HEK293 (cell line): ENCODE measurements around the gene SMAD7.

Experiments used
- CTCF ChIA-PET: fragments of 350-600 bp; formaldehyde crosslinking; extraction: SDS; loops from one replicate; lab custom pipeline; 2021; ENCODE audit warnings: antibody characterized with exemption; lab: Yijun Ruan, JAX
- POLR2A ChIA-PET: fragments of 300-600 bp; formaldehyde crosslinking; extraction: SDS; loops from one replicate; lab custom pipeline; 2020; ENCODE audit warnings: antibody characterized with exemption, inconsistent platforms; lab: Yijun Ruan, JAX
- H3K27ac ChIP-seq: fragments of 200-500 bp; sonication (Bioruptor generic); 2 replicates; pipeline ENCODE4 v1.5.1; 2014; ENCODE audit warnings: low read depth, low read length, control low read depth, inconsistent platforms; ENCODE audit errors: extremely low read depth
- H3K36me3 ChIP-seq, 2 experiments: fragments of 200-500 bp in 1 of 2; sonication (Bioruptor generic) in 1 of 2; 1 replicate in 1 of 2; 2 replicates in 1 of 2; pipeline ENCODE4 v1.5.1; 2014 to 2017; ENCODE audit warnings: inconsistent platforms in 2 of 2, low read length in 2 of 2; ENCODE audit not compliant: control insufficient read depth in 2 of 2, insufficient read depth in 1 of 2
- H3K4me1 ChIP-seq: fragments of 200-500 bp; sonication (Bioruptor generic); 2 replicates; pipeline ENCODE4 v1.5.1; 2014; ENCODE audit warnings: mild to moderate bottlenecking, low read length, inconsistent platforms; ENCODE audit not compliant: control insufficient read depth, insufficient read depth
- H3K4me3 ChIP-seq: 2 replicates; pipeline ENCODE4 v1.5.1; 2011; ENCODE audit warnings: low read depth, mild to moderate bottlenecking, control low read depth, low read length, moderate library complexity
- H3K9me3 ChIP-seq: fragments of 200-500 bp; sonication (Bioruptor generic); 2 replicates; pipeline ENCODE4 v1.5.1; 2014; ENCODE audit warnings: low read depth, low read length, inconsistent platforms; ENCODE audit not compliant: control insufficient read depth, insufficient read depth
- BCL11B ChIP-seq: fragments of 450-650 bp; formaldehyde crosslinking; IDR thresholded peaks from 2 replicates; pipeline ENCODE4 v1.5.1; 2016; ENCODE audit warnings: low read depth, missing biosample characterization, missing genetic modification characterization
- OVOL3 ChIP-seq: fragments of 450-650 bp; formaldehyde crosslinking; IDR thresholded peaks from 2 replicates; pipeline ENCODE4 v1.5.1; 2016; ENCODE audit warnings: missing biosample characterization, missing genetic modification characterization
- PRDM1 ChIP-seq: fragments of 450-650 bp; formaldehyde crosslinking; IDR thresholded peaks from 2 replicates; pipeline ENCODE4; 2016; ENCODE audit warnings: missing biosample characterization, missing genetic modification characterization
- ZBTB20 ChIP-seq: fragments of 450-650 bp; formaldehyde crosslinking; IDR thresholded peaks from 2 replicates; pipeline ENCODE4 v1.5.1; 2016; ENCODE audit warnings: missing biosample characterization, missing genetic modification characterization
- ZFP37 ChIP-seq: fragments of 450-650 bp; formaldehyde crosslinking; IDR thresholded peaks from 2 replicates; pipeline ENCODE4 v1.5.1; 2016; ENCODE audit warnings: missing biosample characterization, missing genetic modification characterization
- ZIC2 ChIP-seq: fragments of 450-650 bp; formaldehyde crosslinking; IDR thresholded peaks from 2 replicates; pipeline ENCODE4 v1.5.1; 2016; ENCODE audit warnings: missing biosample characterization, missing genetic modification characterization
- ZNF138 ChIP-seq: fragments of 450-650 bp; formaldehyde crosslinking; IDR thresholded peaks from 2 replicates; pipeline ENCODE4 v1.5.1; 2016; ENCODE audit warnings: missing biosample characterization, missing genetic modification characterization, borderline replicate concordance
- ZNF155 ChIP-seq: fragments of 450-650 bp; formaldehyde crosslinking; IDR thresholded peaks from 2 replicates; pipeline ENCODE4 v1.5.1; 2016; ENCODE audit warnings: missing biosample characterization, missing genetic modification characterization
- ZNF239 ChIP-seq: fragments of 450-650 bp; formaldehyde crosslinking; IDR thresholded peaks from 2 replicates; pipeline ENCODE4 v1.5.1; 2016; ENCODE audit warnings: missing biosample characterization, missing genetic modification characterization
- ZNF501 ChIP-seq: fragments of 450-650 bp; formaldehyde crosslinking; IDR thresholded peaks from 2 replicates; pipeline ENCODE4 v1.5.1; 2016; ENCODE audit warnings: missing biosample characterization, missing genetic modification characterization
- ZNF529 ChIP-seq: fragments of 450-650 bp; formaldehyde crosslinking; IDR thresholded peaks from 2 replicates; pipeline ENCODE4 v1.5.1; 2017; ENCODE audit warnings: missing genetic modification characterization, missing biosample characterization; ENCODE audit not compliant: insufficient replicate concordance
- ZNF600 ChIP-seq: fragments of 450-650 bp; formaldehyde crosslinking; IDR thresholded peaks from 2 replicates; pipeline ENCODE4 v1.5.1; 2016; ENCODE audit warnings: missing biosample characterization, missing genetic modification characterization
- ZNF654 ChIP-seq: fragments of 450-650 bp; formaldehyde crosslinking; IDR thresholded peaks from 2 replicates; pipeline ENCODE4 v1.5.1; 2016; ENCODE audit warnings: low read depth, missing biosample characterization, missing genetic modification characterization
- ZNF660 ChIP-seq: fragments of 450-650 bp; IDR thresholded peaks from 2 replicates; pipeline ENCODE4 v1.5.1; 2018; ENCODE audit warnings: missing biosample characterization, mild to moderate bottlenecking, missing genetic modification characterization
- ZNF664 ChIP-seq: fragments of 450-650 bp; formaldehyde crosslinking; IDR thresholded peaks from 2 replicates; pipeline ENCODE4 v1.5.1; 2016; ENCODE audit warnings: missing biosample characterization, missing genetic modification characterization
- ZXDB ChIP-seq: fragments of 450-650 bp; formaldehyde crosslinking; IDR thresholded peaks from 2 replicates; pipeline ENCODE4 v1.5.1; 2016; ENCODE audit warnings: missing biosample characterization, missing genetic modification characterization
- TF ChIP-seq, protein P1 (sequence below): fragments of 450-650 bp; formaldehyde crosslinking; IDR thresholded peaks from 2 replicates; pipeline ENCODE4 v1.5.1; 2016; ENCODE audit warnings: missing biosample characterization, missing genetic modification characterization, borderline replicate concordance
- TF ChIP-seq, protein P2 (sequence below): fragments of 450-650 bp; formaldehyde crosslinking; IDR thresholded peaks from 2 replicates; pipeline ENCODE4 v1.5.1; 2016; ENCODE audit warnings: missing biosample characterization, missing genetic modification characterization
- TF ChIP-seq, protein P3 (sequence below): fragments of 450-650 bp; formaldehyde crosslinking; IDR thresholded peaks from 2 replicates; pipeline ENCODE4 v1.5.1; 2016; ENCODE audit warnings: missing biosample characterization, missing genetic modification characterization
- TF ChIP-seq, protein P4 (sequence below): fragments of 450-650 bp; formaldehyde crosslinking; IDR thresholded peaks from 2 replicates; pipeline ENCODE4 v1.5.1; 2017; ENCODE audit warnings: missing biosample characterization, mild to moderate bottlenecking, missing genetic modification characterization, moderate library complexity
- TF ChIP-seq, protein P5 (sequence below): fragments of 450-650 bp; formaldehyde crosslinking; IDR thresholded peaks from 2 replicates; pipeline ENCODE4; 2016; ENCODE audit warnings: missing biosample characterization, missing genetic modification characterization
- TF ChIP-seq, protein P6 (sequence below): fragments of 450-650 bp; formaldehyde crosslinking; IDR thresholded peaks from 2 replicates; pipeline ENCODE4 v1.5.1; 2017; ENCODE audit warnings: missing biosample characterization, missing genetic modification characterization

The SMAD7 gene

DNA sequence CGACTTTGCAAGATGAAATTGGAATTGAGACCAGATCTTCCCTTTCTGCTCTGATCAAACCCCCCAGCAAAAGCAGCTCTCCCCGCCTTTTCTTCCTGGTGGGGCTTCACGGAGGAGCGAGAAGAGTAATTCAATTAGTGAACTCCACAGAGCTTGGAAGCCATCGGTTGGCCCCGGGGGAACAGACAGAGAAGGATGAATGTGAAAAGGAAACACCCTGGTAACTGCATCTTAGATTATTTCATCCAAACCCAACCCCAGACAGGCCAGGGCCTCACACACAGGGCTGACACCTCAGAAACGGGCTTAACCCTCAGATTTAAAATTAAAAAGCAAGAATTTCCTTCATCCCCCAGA is 18.3 kb downstream of the SMAD7 start:
- no peak overlapping the region for H3K4me3 ChIP-seq
- no peaks in the 10 kb centered on the region for H3K9me3 ChIP-seq
- TF ChIP-seq ZNF664 (tag by site-specific recombination) (no peak), OVOL3 (tag by site-specific recombination) (0 out of 2 replicates have a peak, but pooled peaks have one; percentile 7), ZNF654 (tag by site-specific recombination) (no peak), ZXDB (tag by site-specific recombination) (no peak), ZNF239 (tag by site-specific recombination) (no peak), ZNF600 (tag by site-specific recombination) (no peak), ZBTB20 (peak; percentile 30; the same call in 1 of the 2 replicates), ZNF138 (tag by site-specific recombination) (no peak), ZNF660 (tag by site-specific recombination) (no peak), ZNF155 (no peak), ZIC2 (tag by site-specific recombination) (no peak), BCL11B (tag by site-specific recombination) (no peak), ZNF529 (tag by site-specific recombination) (no peak), PRDM1 (tag by site-specific recombination) (0 out of 2 replicates have a peak, but pooled peaks have one; percentile 7), ZFP37 (no peak), ZNF501 (no peak)
- TF ChIP-seq, protein P1, sequence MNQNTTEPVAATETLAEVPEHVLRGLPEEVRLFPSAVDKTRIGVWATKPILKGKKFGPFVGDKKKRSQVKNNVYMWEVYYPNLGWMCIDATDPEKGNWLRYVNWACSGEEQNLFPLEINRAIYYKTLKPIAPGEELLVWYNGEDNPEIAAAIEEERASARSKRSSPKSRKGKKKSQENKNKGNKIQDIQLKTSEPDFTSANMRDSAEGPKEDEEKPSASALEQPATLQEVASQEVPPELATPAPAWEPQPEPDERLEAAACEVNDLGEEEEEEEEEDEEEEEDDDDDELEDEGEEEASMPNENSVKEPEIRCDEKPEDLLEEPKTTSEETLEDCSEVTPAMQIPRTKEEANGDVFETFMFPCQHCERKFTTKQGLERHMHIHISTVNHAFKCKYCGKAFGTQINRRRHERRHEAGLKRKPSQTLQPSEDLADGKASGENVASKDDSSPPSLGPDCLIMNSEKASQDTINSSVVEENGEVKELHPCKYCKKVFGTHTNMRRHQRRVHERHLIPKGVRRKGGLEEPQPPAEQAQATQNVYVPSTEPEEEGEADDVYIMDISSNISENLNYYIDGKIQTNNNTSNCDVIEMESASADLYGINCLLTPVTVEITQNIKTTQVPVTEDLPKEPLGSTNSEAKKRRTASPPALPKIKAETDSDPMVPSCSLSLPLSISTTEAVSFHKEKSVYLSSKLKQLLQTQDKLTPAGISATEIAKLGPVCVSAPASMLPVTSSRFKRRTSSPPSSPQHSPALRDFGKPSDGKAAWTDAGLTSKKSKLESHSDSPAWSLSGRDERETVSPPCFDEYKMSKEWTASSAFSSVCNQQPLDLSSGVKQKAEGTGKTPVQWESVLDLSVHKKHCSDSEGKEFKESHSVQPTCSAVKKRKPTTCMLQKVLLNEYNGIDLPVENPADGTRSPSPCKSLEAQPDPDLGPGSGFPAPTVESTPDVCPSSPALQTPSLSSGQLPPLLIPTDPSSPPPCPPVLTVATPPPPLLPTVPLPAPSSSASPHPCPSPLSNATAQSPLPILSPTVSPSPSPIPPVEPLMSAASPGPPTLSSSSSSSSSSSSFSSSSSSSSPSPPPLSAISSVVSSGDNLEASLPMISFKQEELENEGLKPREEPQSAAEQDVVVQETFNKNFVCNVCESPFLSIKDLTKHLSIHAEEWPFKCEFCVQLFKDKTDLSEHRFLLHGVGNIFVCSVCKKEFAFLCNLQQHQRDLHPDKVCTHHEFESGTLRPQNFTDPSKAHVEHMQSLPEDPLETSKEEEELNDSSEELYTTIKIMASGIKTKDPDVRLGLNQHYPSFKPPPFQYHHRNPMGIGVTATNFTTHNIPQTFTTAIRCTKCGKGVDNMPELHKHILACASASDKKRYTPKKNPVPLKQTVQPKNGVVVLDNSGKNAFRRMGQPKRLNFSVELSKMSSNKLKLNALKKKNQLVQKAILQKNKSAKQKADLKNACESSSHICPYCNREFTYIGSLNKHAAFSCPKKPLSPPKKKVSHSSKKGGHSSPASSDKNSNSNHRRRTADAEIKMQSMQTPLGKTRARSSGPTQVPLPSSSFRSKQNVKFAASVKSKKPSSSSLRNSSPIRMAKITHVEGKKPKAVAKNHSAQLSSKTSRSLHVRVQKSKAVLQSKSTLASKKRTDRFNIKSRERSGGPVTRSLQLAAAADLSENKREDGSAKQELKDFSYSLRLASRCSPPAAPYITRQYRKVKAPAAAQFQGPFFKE = no peak
- TF ChIP-seq, protein P2, sequence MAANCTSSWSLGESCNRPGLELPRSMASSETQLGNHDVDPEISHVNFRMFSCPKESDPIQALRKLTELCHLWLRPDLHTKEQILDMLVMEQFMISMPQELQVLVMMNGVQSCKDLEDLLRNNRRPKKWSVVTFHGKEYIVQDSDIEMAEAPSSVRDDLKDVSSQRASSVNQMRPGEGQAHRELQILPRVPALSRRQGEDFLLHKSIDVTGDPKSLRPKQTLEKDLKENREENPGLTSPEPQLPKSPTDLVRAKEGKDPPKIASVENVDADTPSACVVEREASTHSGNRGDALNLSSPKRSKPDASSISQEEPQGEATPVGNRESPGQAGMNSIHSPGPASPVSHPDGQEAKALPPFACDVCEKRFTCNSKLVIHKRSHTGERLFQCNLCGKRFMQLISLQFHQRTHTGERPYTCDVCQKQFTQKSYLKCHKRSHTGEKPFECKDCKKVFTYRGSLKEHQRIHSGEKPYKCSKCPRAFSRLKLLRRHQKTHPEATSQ (tag by site-specific recombination) = no peak
- TF ChIP-seq, protein P3, sequence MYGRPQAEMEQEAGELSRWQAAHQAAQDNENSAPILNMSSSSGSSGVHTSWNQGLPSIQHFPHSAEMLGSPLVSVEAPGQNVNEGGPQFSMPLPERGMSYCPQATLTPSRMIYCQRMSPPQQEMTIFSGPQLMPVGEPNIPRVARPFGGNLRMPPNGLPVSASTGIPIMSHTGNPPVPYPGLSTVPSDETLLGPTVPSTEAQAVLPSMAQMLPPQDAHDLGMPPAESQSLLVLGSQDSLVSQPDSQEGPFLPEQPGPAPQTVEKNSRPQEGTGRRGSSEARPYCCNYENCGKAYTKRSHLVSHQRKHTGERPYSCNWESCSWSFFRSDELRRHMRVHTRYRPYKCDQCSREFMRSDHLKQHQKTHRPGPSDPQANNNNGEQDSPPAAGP = no peak
- TF ChIP-seq, protein P4, sequence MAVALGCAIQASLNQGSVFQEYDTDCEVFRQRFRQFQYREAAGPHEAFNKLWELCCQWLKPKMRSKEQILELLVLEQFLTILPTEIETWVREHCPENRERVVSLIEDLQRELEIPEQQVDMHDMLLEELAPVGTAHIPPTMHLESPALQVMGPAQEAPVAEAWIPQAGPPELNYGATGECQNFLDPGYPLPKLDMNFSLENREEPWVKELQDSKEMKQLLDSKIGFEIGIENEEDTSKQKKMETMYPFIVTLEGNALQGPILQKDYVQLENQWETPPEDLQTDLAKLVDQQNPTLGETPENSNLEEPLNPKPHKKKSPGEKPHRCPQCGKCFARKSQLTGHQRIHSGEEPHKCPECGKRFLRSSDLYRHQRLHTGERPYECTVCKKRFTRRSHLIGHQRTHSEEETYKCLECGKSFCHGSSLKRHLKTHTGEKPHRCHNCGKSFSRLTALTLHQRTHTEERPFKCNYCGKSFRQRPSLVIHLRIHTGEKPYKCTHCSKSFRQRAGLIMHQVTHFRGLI (tag by site-specific recombination) = peak; percentile 72; the same call in 1 of the 2 replicates
- TF ChIP-seq, protein P5, sequence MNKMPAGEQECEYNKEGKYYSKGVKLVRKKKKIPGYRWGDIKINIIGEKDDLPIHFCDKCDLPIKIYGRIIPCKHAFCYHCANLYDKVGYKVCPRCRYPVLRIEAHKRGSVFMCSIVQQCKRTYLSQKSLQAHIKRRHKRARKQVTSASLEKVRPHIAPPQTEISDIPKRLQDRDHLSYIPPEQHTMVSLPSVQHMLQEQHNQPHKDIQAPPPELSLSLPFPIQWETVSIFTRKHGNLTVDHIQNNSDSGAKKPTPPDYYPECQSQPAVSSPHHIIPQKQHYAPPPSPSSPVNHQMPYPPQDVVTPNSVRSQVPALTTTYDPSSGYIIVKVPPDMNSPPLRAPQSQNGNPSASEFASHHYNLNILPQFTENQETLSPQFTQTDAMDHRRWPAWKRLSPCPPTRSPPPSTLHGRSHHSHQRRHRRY (tag by site-specific recombination) = no peak
- TF ChIP-seq, protein P6, sequence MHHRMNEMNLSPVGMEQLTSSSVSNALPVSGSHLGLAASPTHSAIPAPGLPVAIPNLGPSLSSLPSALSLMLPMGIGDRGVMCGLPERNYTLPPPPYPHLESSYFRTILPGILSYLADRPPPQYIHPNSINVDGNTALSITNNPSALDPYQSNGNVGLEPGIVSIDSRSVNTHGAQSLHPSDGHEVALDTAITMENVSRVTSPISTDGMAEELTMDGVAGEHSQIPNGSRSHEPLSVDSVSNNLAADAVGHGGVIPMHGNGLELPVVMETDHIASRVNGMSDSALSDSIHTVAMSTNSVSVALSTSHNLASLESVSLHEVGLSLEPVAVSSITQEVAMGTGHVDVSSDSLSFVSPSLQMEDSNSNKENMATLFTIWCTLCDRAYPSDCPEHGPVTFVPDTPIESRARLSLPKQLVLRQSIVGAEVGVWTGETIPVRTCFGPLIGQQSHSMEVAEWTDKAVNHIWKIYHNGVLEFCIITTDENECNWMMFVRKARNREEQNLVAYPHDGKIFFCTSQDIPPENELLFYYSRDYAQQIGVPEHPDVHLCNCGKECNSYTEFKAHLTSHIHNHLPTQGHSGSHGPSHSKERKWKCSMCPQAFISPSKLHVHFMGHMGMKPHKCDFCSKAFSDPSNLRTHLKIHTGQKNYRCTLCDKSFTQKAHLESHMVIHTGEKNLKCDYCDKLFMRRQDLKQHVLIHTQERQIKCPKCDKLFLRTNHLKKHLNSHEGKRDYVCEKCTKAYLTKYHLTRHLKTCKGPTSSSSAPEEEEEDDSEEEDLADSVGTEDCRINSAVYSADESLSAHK (tag by site-specific recombination) = no peak
- peaks cover 0 to 40% of the 10 kb centered on the region in 2 experiments; a peak in 2 of 3 replicates for H3K36me3 ChIP-seq
- H3K27ac ChIP-seq = peak overlapping the region; percentile 80
- POLR2A ChIA-PET = interaction anchor here (1.4 to 2.6 kb wide), 2 partner anchors 9 to 20 kb away, joined by 7 to 10 read pairs; no protein-coding TSS in a partner anchor
- CTCF ChIA-PET = interaction anchor here (0.6 kb wide), 2 partner anchors 47 to 109 kb away, joined by 3 read pairs; no protein-coding TSS in a partner anchor
- peaks cover 75% of the 10 kb centered on the region for H3K4me1 ChIP-seq
